Measurements from ENCODE around the gene PSD.
"Not testable (repeated sequence)": the region's sequence is repeated elsewhere in the genome, so short reads cannot be mapped to it uniquely, and the experiment has no call there.

Gene PSD

GRCh38 chr10:102418622-102419268, at the start of gene PSD:
TSS of gene PSD (minus strand) at chr10:102418785. CDS start at chr10:102417038, 1,747 bp downstream.
- no peak for DNase-seq

- DNase-seq = no peak
These were observed 49.4 kb upstream of the PSD start for GRCh38 chr10:102467971-102468438.

- no peak for DNase-seq
These were observed 48.7 kb upstream of the PSD start for GRCh38 chr10:102467318-102467717.

DNA sequence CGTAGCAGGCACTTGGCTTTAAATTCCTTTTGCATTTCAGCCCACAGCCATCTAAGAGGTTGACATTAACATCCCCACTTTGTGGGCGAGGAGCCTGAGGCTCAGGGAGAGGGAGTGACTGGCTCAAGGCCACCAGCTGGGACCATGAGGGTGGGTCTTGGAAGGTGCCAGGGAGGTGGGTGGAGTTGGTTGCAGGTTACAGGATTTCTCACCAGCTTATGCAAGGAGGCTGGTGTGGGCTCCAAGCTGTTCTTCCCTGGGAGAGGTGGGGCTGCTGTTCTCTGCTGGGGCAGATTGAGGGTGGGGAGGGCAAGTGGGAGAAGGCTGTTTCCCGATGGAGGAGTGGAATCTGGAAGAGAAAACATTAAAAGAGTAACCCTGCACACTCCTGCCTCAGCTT, 46.9 kb upstream of the PSD start:
- no peak for DNase-seq

DNA sequence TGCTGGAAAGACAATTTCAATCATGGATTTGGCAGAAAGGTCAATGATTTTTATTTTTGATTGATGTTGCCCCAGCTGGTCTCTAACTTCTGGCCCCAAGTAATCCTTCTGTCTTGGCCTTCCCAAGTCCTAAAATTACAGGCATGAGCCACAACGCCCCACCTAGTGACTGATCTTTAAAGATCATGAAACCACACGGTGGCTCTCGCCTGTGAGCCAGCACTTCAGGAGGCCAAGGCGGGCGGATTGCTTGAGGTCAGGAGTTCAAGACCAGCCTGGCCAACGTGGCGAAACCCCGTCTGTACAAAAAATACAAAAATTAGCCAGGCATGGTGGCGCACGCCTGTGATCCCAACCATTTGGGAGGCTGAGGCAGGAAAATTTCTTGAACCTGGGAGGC, 45.4 kb upstream of the PSD start:
- no peak for DNase-seq

GRCh38 chr10:102462512-102463054, 44.0 kb upstream of the PSD start:
- no peak for DNase-seq

DNA sequence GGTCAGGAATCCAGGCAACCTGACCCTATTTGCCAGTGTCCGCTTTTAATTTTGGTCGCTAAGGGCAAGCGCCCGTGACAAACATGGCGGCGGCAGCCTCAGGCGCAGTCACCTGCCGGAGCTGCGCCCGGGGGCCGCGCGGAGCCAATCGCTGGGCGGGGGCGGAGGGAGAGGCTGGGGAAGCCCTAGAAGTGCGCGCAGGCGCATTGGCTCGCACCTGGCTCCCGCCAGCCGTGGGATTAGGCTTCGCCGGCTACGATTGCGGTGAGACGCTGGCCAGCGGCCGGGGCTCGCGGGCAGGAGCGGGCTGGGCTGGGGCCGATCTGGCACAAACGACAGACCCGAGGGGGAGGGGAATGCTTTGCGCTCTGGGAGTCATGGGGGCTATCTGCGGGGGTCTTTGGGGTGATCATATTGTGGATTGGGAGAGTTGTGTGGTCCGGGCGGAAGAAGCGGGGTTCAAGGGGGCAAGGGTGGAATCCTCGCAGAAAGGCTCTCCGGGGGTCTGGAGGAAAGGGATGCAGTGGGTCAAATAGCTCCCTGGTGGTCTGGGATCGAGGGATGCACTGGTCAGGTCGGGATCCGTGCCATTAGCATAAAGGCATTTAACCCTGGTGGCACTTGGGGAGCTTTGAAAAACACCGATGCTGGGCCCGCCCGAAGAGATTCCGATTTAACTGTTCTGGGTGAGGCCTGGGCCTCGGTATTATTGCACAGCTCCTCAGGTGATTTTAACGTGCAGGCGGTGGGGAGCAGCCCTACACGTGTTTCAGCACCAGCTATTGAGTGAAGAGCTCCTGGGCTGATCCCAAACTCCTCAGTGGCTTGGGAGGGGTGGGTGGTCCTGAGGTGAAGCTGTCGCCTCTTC, 42.8 kb upstream of the PSD start:
- DNase-seq = peak; percentile 94 to 95

DNA sequence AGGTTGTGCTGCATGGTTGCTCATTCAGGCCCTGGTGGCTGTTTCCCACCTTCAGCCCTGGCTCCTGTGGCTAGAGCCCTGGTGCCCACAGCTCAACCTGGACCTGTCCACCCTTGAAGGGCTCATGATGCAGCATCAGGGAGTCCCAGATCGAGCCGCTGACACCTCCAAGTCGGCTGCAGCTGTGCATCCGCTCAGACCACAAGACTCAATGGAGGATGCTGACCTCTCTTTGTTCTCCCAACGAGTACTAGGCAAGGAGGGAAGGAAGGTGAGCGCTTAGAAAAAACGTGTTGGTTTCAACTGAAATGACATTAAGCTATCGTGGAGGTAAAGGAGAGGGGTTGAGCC, 42.2 kb upstream of the PSD start:
- DNase-seq = no peak

DNA sequence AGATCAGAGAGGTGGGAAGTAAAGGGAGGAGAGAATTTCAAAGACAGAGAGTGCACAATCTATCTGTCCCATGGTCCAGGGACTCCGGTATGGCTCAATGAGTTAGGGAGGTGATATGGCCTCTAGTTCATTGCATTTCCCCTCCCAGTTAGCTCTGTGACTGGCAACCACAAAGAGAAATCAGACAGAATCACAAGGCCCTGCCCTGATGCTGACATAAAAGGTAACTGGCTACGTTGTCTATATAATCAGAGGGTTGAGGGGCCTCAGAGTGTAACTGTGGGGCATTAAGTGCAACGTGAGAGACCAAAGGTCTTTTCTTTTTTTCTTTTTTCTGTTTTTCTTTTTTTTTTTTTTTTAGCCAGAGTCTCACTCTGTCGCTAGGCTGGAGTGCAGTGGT, 40.1 kb upstream of the PSD start:
- DNase-seq = no peak

DNA sequence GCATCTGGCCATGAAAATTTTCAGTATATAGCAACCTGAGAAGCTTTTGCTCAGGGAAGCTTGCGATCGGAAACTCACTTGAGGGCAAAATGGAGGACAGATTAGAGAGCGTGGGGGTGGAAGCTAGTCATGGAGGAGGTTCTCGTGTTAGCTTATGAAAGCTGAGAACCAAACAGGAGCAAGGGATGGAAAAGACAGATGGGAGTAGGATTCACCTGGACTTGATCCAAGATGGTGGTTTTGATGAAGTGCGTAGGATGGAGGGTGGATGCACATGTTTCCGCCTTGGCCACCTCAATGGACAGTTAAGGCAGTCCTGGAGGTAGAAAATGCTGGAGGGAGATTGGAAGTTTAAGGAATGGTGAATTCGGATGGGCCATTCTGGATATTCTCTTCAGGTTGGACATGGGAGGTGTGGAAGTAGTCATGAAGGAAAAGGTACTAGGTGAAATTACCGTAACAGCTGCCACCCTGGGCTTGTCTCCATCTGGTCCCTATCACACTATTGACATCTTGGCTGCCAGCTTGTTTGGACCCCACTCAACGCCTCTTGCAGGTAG, 39.1 kb upstream of the PSD start:
- DNase-seq = no peak

- DNase-seq = no peak
These were observed 37.4 kb upstream of the PSD start for GRCh38 chr10:102455893-102456471.

- DNase-seq = not testable (repeated sequence)
These were observed 36.3 kb upstream of the PSD start for GRCh38 chr10:102454662-102455487.

DNA sequence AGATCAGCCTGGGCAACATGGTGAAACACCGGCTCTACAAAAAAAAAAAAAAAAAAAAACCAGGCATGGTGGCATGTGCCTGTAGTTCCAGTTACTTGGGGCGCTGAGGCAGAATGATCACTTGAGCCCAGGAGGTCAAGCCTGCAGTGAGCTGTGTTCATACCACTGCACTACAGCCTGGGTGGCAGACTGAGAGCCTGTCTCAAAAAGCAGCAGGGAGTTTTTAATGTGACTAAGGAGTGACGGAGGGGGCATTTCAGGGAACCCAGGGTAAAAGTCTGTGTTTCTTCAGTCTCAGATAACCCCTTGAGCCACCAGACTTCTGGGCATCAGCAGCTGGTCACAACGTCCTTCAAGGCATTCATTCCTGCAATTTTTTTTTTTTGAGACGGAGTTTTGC, 34.9 kb upstream of the PSD start:
- no peak for DNase-seq

DNA sequence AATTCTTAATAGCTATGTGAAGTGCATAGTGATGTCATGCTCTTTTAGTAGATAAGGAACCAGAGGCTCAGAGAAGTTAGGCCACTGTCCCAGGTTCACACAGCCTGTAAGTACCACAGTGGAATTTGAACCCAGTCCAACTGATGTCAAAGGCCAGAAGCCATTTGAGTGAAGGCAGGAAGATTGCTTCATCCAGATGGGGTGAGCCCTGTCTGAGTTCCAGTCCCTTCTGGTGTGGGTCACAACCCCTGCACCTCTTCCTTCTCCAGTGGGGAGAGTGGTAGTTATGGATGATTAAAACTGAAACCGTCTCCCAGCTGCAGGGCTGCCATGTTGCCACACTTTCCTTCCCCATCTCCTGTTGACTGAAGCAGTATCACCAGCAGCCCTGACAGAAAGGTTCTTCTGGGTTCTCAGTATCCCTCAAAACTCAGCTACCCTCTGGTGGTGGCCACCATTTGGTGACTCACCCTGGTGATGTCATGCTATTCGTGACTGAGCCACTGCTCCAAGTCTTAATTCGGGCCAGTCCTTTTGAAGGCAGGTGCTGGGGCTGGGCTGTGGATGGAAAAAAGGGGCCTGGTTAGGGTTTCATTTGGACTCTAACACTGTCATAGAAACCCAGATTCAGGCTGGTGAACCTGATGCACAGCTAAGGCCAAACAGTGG, 34.2 kb upstream of the PSD start:
- DNase-seq = peak; percentile 76 to 86

DNA sequence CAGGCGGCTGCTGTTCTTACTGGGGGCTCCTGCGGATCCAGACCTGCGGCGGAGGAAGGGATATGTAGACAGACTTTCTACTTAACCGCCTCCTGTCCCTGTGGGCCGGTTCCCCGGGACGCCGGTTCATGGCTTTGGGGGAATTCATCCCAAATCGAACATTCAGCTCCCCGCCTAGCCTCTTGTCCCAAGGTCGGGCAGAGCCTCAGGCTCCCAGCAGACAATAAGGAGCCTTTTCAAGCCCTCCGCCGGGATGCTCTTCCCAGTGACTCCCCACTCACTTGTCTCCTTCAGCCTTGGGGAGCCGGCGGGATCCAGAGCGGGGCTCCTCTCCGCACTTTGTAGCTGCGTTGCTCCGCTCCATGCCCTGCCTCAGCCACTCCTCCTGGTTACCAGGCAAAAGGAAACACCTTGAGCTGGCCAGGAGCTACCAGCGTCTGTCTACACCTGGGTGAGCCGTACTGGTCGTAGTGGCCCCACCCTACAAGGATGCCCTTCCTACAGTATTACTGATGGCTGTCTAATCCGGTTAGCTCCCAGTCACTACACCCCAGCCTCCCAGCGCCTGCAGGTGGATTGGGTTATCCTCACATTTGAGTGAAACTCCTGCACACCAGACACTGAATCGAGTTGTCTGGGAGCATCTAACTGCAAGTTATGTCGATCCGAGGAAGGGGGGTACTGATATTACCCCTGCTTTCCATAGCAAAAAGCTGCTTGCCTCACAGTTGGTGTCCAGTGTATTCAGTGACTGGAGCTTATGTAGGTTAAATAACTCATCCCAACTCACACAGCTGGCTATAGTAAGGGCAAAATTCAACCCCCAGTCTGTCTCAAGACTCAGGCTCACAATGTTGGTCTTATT, 32.8 kb upstream of the PSD start, which contains the start of gene C10orf95:
C10orf95 (minus strand) TSS at position 439 of the 865 bp plus-strand sequence. CDS start 450 bp downstream, outside the sequence.
- DNase-seq = no peak

- peak; percentile 77 to 80 for DNase-seq
These were observed 32.0 kb upstream of the PSD start for GRCh38 chr10:102450374-102451104.

GRCh38 chr10:102450124-102450373, 31.5 kb upstream of the PSD start:
- no peak for DNase-seq

DNA sequence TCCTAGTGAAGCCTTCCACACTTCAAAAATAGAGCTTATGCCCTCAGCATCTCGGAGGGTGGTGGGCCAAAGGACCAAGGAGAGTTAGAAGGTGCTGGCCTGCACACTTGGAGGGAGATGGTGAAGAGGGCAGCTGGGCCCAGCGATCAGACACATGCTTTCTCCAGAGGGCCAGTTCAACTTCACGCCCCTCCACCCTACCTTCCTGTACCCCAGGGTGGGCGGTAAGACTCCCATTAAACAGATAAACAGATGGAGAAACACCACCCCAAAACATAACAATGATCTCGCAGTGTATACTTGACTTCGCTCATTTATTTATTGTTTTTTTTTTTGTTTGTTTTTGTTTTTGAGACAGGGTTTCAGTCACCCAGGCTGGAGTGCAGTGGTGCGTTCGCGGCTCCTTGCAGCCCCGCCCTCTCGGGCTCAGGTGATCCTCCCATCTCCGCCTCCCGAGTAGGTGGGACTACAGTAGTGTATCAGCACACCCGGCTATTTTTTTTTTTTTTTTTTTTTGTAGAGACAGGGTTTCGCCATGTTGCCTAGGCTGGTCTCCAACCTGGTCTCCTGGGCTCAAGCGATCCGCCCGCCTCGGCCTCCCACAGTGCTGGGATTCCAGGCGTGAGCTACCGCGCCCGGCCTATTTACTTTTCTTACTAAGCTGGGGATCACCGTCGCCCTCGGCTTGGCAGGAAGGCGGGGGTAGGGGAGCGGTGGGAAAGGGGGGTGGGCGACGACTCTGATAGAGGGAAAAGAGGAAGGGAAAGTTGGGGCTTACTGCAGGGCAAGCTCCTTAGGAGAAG, 30.9 kb upstream of the PSD start:
- DNase-seq = peak; percentile 87 to 93

DNA sequence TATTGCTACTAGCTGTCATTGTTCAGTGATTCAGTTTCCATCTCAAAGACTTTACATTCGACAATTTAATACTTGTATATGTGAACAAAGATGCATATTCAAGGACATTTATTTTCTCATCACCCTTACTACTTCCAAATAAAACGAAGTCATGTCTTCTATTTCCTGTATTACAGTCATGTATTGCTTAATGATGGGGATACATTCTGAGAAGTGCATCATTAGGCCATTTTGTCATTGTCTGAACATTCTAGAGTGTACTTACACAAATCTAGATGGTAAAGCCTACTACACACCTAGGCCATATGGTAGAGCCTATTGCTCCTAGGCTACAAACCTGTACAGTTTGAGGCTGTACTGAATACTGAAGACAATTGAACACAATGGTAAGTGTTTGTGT, 26.3 kb upstream of the PSD start:
- DNase-seq = no peak
